Mesothelial cell of epicardium (in vitro differentiated cells): ENCODE data around the gene PAX6. TPM values are rescaled to one million over a fixed set of nuclear protein-coding genes. Genes with fewer than 3 reads are reported as not detected.

Source experiments
- DNase-seq, 2 experiments: peaks; one replicate each; pipeline ENCODE4 v3.0.0; 2021; ENCODE audit warnings: low spot score in 2 of 2; ENCODE audit not compliant: unreplicated experiment in 2 of 2
- H3K27ac Mint-ChIP-seq: 2 replicates; pipeline ENCODE4 v1.8.0; 2021; ENCODE audit warnings: mixed read lengths
- H3K27me3 Mint-ChIP-seq: 2 replicates; pipeline ENCODE4 v1.8.0; 2021; ENCODE audit warnings: low read depth, mixed read lengths
- H3K36me3 Mint-ChIP-seq: 2 replicates; pipeline ENCODE4 v1.8.0; 2021; ENCODE audit warnings: mixed read lengths
- H3K4me1 Mint-ChIP-seq: 2 replicates; pipeline ENCODE4 v1.8.0; 2021; ENCODE audit warnings: mixed read lengths
- H3K4me3 Mint-ChIP-seq: 2 replicates; pipeline ENCODE4 v1.8.0; 2021; ENCODE audit warnings: mild to moderate bottlenecking, moderate library complexity, mixed read lengths
- H3K9me3 Mint-ChIP-seq: 2 replicates; pipeline ENCODE4 v1.8.0; 2021; ENCODE audit warnings: mixed read lengths
- CTCF ChIP-seq: fragments of 200-600 bp; sonication (generic); IDR thresholded peaks from one replicate; pipeline ENCODE4 v1.5.0; 2021; ENCODE audit warnings: antibody characterized with exemption; ENCODE audit not compliant: unreplicated experiment
- total RNA-seq: library from RNA; stranded (reverse); gene quantifications from 3 replicates; pipeline ENCODE4 v1.2.1, GENCODE V29; 2021

Gene PAX6
- total RNA-seq, 1 donor from 2014 or later: not detected

DNA sequence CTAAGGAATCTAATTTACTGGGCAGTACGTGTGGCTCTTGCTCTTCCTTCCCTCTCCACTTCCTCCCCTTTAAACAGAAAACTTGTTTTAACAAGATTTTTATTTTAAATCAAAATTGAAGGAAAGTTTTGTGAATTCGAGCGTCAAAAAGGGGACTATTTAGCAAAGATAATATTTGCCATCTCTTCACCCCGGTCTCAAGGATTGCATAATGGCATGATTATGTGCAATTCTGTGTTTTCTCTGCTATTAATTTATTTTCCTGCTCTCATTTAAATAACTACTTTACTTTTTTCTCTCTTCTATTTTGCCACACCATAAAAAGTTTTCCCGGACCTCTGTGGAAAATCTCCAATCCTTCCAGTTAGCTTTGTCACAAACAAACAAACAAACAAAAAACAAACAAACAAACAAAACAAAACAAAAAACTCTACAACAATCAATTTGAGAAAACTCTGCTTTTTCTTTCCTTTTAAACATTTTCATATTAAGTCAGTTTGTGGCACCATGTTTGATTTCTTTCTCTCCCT is 10.2 kb upstream of the PAX6 start:
- Mint-ChIP-seq H3K36me3 (no peaks in the 10 kb centered on the region), H3K9me3 (no peaks in the 10 kb centered on the region), H3K27ac (no peak overlapping the region), H3K4me1 (peaks cover 6% of the 10 kb centered on the region), H3K4me3 (no peak overlapping the region), H3K27me3 (peaks cover 98% of the 10 kb centered on the region)
- TF ChIP-seq CTCF: no peak
- no peak for DNase-seq

GRCh38 chr11:31820438-31820818 is 9.3 kb upstream of the PAX6 start:
- TF ChIP-seq CTCF: no peak
- DNase-seq: no peak
- peaks cover 9% of the 10 kb centered on the region for H3K4me1 Mint-ChIP-seq
- no peak overlapping the region for H3K27ac Mint-ChIP-seq
- H3K4me3 Mint-ChIP-seq: no peak overlapping the region
- no peaks in the 10 kb centered on the region for H3K9me3 Mint-ChIP-seq
- H3K36me3 Mint-ChIP-seq: no peaks in the 10 kb centered on the region
- peaks cover 99% of the 10 kb centered on the region for H3K27me3 Mint-ChIP-seq

GRCh38 chr11:31819621-31820437 is 8.7 kb upstream of the PAX6 start:
- Mint-ChIP-seq H3K4me1 (peaks cover 9% of the 10 kb centered on the region), H3K36me3 (no peaks in the 10 kb centered on the region), H3K4me3 (no peak overlapping the region), H3K27ac (no peak overlapping the region), H3K9me3 (no peaks in the 10 kb centered on the region), H3K27me3 (peaks cover 99% of the 10 kb centered on the region)
- no peak for TF ChIP-seq CTCF
- DNase-seq: no peak

DNA sequence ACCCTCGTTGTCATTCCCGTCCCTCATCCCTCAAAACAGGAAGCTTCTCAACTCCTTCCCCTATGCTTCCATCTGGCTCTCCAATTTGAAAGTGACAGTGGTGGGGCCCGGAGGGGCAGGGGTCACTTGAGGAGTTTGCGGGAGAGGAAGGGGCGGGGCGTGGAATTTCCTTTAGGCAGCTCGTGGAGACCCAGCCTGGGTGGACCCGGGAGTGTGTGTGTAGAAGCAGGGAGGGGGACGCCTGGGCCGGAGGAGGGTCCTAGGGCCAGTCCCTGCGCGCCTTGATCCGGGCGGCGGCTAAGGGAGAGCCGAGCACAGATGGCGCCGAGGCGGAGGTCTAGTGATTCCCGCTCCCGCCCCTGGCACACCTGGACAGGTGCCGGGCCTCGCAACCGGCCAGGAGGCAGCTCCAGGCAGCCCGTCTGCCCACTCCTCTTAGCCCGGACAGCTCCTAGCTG is 7.8 kb upstream of the PAX6 start:
- Mint-ChIP-seq H3K4me3 (no peak overlapping the region), H3K4me1 (peaks cover 9% of the 10 kb centered on the region), H3K9me3 (no peaks in the 10 kb centered on the region), H3K27me3 (peaks cover 98% of the 10 kb centered on the region), H3K36me3 (no peaks in the 10 kb centered on the region), H3K27ac (no peak overlapping the region)
- no peak for DNase-seq
- TF ChIP-seq CTCF: no peak

GRCh38 chr11:31818425-31818755 is 7.3 kb upstream of the PAX6 start:
- Mint-ChIP-seq H3K4me1 (peaks cover 13% of the 10 kb centered on the region), H3K4me3 (peak overlapping the region; percentile 30), H3K36me3 (no peaks in the 10 kb centered on the region), H3K9me3 (no peaks in the 10 kb centered on the region), H3K27me3 (peaks cover 98% of the 10 kb centered on the region), H3K27ac (no peak overlapping the region)
- no peak for DNase-seq
- TF ChIP-seq CTCF: no peak
